GM21381 (cell line): Measurements from ENCODE around the gene MAT1A.
"Not testable (repeated sequence)": the region's sequence is repeated elsewhere in the genome, so short reads cannot be mapped to it uniquely, and the experiment has no call there.

ENCODE experiments used
- ATAC-seq: cut with Tn5 transposase; IDR thresholded peaks from one replicate; pipeline ENCODE4 v1.9.1; 2021; ENCODE audit warnings: mild to moderate bottlenecking, moderate library complexity; ENCODE audit not compliant: unreplicated experiment

MAT1A gene

GRCh38 chr10:80265740-80266512, 23.5 kb downstream of the MAT1A start:
- ATAC-seq, result no peak

- ATAC-seq, result no peak
Observed at GRCh38 chr10:80264081-80265056, 25.1 kb downstream of the MAT1A start.

- ATAC-seq, result no peak
Observed at GRCh38 chr10:80261316-80262030, 28.0 kb downstream of the MAT1A start.

GRCh38 chr10:80260295-80261243, 28.9 kb downstream of the MAT1A start:
- ATAC-seq, result no peak

GRCh38 chr10:80259405-80259871, 30.0 kb downstream of the MAT1A start:
- ATAC-seq, result no peak

GRCh38 chr10:80256798-80257197, 32.7 kb downstream of the MAT1A start:
- ATAC-seq, result not testable (repeated sequence)

- not testable (repeated sequence) for ATAC-seq
Observed at GRCh38 chr10:80254726-80255125, 34.7 kb downstream of the MAT1A start.

- ATAC-seq, result peak; percentile 16
Observed at GRCh38 chr10:80253963-80254271, 35.5 kb downstream of the MAT1A start.

GRCh38 chr10:80253266-80253962, 36.0 kb downstream of the MAT1A start:
- ATAC-seq, result peak; percentile 83

- no peak for ATAC-seq
Observed at GRCh38 chr10:80252296-80252887, 37.1 kb downstream of the MAT1A start.

- not testable (repeated sequence) for ATAC-seq
Observed at GRCh38 chr10:80251703-80252280, 37.7 kb downstream of the MAT1A start.

GRCh38 chr10:80250399-80250798, 39.1 kb downstream of the MAT1A start:
- ATAC-seq, result not testable (repeated sequence)

- ATAC-seq, result not testable (repeated sequence)
Observed at GRCh38 chr10:80249906-80250305, 39.6 kb downstream of the MAT1A start.

GRCh38 chr10:80247611-80248010, 41.8 kb downstream of the MAT1A start:
- ATAC-seq, result not testable (repeated sequence)

- not testable (repeated sequence) for ATAC-seq
Observed at GRCh38 chr10:80244371-80244770, 45.1 kb downstream of the MAT1A start.

- not testable (repeated sequence) for ATAC-seq
Observed at GRCh38 chr10:80242341-80242740, 47.1 kb downstream of the MAT1A start.

- ATAC-seq, result not testable (repeated sequence)
Observed at GRCh38 chr10:80236457-80236856, 53.0 kb downstream of the MAT1A start.
